GM19099 (cell line): ENCODE data around the gene MFAP1.

Experiments
- POLR2A ChIP-seq: IDR thresholded peaks from 3 replicates; pipeline ENCODE4 v1.6.1; 2011; ENCODE audit warnings: low read depth; ENCODE audit not compliant: insufficient read length; ENCODE audit errors: extremely low read depth

Gene MFAP1, protein sequence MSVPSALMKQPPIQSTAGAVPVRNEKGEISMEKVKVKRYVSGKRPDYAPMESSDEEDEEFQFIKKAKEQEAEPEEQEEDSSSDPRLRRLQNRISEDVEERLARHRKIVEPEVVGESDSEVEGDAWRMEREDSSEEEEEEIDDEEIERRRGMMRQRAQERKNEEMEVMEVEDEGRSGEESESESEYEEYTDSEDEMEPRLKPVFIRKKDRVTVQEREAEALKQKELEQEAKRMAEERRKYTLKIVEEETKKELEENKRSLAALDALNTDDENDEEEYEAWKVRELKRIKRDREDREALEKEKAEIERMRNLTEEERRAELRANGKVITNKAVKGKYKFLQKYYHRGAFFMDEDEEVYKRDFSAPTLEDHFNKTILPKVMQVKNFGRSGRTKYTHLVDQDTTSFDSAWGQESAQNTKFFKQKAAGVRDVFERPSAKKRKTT

DNA sequence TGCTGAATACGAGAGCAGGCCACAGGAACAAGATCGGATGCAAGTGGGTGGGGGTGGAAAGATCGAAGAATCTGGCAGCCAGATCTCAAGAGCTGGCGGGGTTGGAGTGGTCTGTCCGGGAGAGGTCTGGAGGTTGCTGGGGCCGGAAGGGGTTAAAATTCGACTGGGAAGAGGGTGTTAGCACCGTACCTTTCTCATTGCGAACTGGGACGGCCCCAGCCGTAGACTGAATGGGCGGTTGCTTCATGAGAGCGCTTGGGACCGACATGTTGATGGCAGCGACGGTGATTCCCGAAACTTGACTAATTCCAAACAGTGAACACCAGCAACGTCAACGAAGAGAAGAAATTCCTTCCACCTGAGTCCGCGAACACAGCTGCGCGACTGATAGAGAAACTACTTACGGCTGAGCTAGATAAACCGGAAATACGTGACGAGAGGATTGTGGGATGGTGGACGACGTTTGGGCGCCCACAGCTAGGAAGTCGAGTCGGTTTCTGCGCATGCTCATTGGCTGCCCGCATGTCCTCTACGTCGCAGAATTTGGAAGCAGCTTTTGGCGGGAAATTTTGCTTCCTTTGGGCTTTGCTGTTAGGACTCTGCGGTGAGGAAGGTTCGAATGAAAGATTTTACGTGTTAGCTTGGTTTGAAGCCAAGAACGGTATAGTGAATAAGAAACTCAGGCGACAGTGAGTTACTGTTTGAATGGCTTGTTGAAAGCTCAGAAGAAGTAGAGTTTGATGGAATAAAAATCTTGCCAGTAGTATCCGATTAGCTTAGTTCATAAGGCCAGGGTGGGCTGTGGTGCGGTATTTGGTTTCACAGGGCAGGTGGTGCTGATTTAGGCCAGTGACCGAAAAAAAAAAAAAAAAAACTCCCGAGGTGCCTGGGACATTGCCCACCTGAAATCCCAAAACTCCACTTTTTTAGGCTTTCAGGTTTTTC lies at the start of gene MFAP1:
MFAP1 (minus strand) TSS at position 389 of the 945 bp plus-strand sequence; CDS start at position 268, 121 bp downstream.
- TF ChIP-seq POLR2A = peak; percentile 96

DNA sequence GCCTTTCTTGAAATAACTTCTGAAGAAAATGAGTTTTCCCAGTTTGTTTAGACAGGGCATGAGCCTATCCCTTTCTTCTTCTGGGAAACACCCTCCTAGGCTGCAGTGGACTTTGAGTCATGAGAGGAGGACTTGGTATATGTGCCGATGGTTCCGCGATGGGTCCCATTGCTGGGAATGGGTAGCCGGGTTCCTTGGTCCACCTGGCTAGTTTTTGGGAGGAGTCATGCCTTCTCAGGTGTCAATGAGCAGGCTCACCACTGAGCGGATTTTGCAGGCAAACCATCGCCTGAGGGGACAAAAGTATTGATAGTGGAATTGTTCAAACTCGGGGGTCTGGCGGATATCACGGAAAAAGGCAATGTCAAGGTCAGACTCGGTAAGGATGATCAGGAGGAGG lies 49.2 kb upstream of the MFAP1 start:
- TF ChIP-seq POLR2A = no peak

DNA sequence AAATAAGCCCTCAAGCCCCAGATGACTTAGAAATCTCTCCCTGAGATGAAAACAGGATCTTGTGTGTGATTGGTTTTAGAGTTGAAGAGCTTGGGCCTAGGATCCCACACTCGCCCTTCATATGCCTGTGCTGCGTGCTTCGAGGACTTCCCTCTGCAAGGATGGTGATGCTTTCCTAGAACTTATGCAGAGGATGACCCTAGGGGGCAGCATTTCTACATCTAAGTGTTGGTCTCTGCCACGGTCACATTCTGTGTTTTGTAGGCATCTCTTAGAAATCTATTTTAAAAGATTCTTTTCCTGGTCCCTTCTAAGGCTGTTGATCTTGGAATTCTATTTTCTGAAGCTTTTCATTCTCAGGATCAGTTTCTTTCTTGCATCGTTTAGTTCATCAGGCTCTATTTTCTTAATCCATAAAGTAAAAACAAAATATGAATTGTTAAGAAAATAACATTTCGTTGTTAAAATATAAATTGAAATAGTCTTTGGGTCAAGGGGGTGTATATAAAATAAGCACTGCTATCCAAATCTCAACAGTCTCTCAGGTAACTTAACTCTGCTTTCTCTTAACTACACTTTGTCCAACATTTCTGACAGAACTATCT lies 48.0 kb upstream of the MFAP1 start:
- TF ChIP-seq POLR2A = no peak

DNA sequence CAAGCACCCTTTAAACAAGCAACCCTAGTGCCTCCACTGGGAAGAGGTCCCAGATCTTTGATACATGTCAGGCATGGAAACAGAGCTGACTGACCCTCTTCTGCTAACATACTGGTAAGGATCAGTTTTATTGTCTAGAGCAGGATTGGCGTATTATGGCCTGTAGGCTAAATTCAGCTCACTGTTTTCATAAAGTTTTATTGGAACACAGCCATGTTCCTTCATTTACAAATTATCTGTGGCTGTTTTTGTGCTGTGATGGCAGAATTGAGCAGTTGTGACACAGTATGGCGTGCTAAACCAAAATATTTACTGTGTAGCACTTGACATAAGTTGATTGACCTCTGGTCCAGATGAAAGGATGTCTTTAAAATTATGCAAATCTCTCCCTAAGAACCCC lies 47.3 kb upstream of the MFAP1 start:
- TF ChIP-seq POLR2A = no peak

DNA sequence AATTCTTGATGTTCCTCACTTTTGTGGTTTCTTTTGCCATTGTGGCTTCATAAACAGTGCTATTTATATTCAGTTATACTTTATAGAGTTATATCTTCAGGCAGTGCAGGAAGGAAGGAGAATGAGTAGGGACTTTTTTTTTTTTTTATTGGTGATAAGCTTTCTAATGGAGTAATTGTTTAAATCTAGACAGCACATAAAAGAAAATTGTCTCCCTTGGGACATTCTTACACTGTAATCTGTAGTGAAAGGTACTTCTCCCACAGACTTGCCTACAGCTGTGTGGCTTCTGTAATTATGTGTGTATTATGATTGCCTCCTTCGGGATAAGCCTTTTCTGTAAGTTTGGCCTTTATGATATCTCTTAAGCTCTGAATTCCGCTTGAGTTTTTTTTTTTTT lies 43.9 kb upstream of the MFAP1 start:
- TF ChIP-seq POLR2A = no peak

DNA sequence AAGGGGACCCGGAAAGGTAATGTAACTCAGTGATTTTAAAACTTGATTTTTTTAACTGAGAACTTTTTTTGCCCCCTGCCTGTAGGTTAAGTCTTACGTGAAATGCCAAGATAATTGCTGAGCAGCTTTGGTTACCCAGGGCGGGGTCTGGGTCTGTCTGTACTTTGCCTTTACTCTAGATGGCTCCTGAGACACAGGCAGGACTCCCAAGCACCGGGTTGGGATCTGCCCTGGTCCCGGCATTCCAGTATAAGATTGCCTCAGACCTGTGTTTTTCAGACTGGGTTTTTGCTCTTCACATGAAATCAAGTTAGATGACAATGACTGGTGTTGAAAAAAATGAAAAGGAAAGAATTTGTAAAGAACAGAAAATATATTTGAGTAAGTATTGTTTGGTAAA lies 42.6 kb upstream of the MFAP1 start:
- TF ChIP-seq POLR2A = no peak

DNA sequence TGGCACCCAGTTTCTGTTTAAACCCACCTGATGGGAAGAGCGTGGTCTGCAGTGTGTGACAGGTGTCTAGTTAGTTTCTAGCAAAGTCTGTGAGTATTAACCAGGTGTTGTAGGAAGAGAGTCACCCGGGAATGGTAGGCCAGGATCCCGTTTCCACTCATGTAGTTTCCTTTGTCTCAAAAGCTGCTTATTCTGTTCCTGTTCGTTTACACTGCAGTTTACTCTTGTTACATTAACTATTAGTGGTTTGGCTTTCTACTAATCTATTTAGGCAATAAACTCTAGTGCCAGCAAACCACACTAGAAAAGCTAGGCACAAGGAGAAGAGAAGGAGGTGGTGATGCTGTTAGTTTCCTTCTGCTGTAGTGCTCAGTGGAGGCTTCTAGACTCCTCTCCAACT lies 35.1 kb upstream of the MFAP1 start:
- TF ChIP-seq POLR2A = no peak

DNA sequence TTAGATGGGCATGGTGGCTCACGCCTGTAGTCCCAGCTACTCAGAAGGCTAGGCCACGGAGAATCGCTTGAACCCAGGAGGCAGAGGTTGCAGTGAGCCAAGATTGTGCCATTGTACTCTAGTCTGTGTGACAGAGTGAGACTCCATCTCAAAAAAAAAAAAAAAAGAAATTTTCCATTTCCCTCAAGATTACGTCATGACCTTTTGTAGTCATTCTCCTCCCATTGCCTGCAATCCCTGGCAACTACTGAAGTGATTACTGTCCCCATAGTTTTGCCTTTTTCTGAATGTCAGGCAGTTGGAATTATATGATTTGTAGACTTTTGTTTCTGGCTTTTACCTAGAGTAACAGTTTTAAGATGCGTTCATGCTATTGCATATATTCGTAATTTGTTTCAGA lies 30.3 kb upstream of the MFAP1 start:
- TF ChIP-seq POLR2A = no peak

DNA sequence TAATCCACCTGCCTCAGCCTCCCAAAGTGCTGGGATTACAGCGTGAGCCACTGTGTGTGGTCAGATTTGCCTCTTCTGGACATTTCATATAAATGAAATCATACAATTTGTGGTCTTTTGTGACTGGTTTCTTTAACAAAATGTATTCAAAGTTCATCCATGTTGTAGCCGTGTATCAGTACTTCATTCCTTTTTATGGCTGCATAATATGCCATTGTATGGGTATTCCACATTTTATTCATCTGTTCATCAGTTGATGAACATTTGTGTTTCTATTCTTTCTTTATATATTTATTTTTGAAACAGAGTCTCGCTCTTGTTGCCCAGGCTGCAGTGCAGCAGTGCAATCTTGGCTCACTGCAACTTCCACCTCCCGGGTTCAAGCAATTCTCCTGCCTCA lies 28.1 kb upstream of the MFAP1 start:
- no peak for TF ChIP-seq POLR2A

DNA sequence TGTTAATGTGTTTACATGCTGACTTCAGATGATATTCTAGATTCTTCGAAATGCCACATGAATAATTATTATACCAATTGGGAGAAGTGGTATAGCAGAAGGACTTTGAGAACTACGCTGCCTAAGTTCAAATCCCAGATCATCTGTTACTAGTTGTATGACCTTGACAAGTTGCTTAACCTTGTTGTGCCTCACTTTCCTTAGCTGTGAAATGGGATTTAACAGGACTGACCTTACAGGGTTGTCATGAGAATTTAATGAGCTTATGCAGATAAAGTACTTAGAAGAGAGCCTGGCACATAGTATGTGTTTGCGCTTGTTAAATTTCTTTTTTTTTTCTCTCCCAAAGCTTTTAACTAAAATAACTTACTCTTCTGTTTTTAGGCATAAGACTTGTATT lies 26.8 kb upstream of the MFAP1 start:
- no peak for TF ChIP-seq POLR2A

DNA sequence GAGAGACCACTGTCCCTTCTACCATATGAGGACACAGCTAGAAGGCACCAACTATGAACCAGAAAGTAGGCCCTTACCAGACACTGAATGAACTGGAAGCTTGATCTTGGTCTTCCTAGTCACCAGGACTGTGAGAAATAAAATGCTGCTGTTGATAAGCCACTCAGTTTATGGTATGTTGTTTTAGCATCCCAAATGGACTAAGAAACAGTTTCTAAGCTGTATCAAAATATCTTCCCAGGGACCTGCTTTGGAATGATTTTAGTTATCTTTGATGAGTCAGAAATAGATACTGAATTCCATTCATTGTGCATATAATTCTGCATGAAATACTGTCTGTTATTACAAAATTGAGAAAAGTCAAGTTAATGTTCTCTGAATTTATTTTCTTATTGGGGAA lies 20.9 kb upstream of the MFAP1 start:
- TF ChIP-seq POLR2A = no peak

DNA sequence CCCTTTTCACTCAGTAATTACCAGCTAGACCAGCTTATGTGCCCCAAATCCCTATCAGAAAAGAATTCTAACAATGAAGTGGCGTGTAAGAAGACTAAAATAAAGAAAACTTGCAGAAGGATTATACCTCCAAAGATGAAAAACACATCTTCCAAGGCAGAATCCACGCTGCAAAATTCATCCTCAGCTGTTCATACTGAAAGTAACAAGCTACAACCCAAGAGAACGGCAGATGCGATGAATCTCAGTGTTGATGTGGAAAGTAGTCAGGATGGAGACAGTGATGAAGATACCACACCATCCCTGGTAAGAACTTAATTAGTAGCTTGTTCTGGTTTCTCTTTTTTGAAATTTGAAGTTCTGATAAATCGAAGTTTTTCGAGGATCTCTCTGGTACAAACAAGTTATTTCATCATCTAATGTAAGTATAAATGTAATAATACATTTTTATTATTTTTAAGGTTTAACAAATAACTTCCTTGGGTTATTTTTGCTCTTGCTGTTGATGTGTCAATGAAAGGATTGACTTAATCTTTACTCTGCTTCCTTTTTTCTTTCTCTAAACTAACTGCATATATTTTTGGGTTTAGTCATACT lies 3.7 kb upstream of the MFAP1 start:
- no peak for TF ChIP-seq POLR2A

DNA sequence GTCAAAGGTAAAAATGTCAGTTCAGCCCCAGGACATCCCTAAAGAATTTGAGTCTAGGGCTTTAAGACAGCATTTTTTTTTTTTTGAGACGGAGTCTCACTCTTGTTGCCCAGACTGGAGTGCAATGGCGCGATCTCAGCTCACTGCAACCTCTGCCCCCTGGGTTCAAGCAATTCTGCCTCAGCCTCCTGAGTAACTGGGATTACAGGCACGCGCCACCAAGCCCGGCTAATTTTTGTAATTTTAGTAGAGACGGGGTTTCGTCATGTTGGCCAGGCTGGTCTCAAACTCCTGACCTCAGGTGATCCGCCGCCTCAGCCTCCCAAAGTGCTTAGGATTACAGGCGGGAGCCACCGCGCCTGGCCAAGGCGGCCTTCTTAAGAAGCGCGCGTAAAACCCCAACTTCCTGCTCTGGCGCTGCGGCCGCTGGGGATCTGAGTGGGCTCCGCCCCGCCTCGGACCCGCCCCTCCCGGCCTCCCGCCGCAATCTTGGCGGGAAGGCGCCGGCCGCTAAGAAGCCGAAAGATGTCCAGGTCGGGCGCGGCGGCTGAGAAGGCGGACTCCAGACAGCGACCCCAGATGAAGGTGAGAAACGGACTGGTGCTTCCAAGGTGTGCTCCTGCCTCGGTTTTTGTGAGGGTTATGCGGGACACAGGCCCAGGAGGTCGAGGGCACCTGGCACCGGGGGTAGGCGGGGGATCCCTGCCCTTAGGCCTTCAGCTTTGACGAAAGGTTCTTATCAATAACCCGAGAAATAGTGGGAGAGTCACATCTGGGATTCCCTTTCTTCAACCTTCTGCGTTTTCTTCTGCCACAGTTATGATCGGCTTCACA lies 2.2 kb upstream of the MFAP1 start, which contains the start of gene WDR76:
WDR76 (plus strand) TSS at position 495 of the 834 bp plus-strand sequence; CDS start at position 526, 31 bp downstream.
- TF ChIP-seq POLR2A = peak; percentile 60

DNA sequence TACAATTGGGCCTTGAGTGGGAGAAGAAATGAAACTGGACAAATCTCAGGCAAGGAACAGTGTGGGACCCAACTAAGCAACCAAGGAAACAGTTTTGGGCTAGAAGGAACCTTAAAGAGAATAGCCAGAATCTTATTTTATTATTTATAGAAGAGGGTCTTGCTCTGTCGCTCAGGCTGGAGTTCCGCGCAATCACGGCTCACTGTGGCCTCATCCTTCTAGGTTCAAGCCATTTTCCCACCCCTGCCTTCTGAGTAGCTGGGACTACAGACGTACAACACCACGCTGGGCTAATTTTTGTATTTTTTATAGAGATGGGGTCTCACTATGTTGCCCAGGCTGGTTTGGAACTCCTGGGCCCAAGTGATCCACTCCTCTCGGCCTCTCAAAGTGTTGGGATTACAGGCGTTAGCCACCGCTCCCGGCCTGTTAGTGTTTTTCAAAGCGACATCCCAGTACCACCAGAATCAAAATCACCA lies 1.6 kb upstream of the MFAP1 start:
- TF ChIP-seq POLR2A = no peak
